ENCODE results near the gene APEX1. TPM values are rescaled to one million over a fixed set of nuclear protein-coding genes. Genes with fewer than 3 reads are reported as not detected.

Gene APEX1
- total and polyA plus RNA-seq, 3 experiments from 2014 or later, result 117 to 248 (median 242) TPM

- H3K4me3 Mint-ChIP-seq, result peak overlapping the region in 2 of 7 donors; percentile 21 to 84
- POLR2A ChIA-PET, result no interaction called here
- CTCF ChIA-PET, result interaction anchor here (1.9 to 2.5 kb wide), 3 partner anchors 41 to 153 kb away, joined by 7 to 13 read pairs (median 8); partner anchors contain the start of gene PARP2
- Histone ChIP-seq H3K9me3 (ENCODE audit: low read length) (no peaks in the 10 kb centered on the region), H3K4me1 (ENCODE audit: insufficient read depth, low read length) (peaks cover 37% of the 10 kb centered on the region), H3K36me3 (ENCODE audit: insufficient read depth, low read length) (peaks cover 50% of the 10 kb centered on the region), H3K27me3 (ENCODE audit: insufficient read depth, low read length, poor library complexity, severe bottlenecking) (no peaks in the 10 kb centered on the region), H3K27ac (ENCODE audit: low read depth, low read length) (no peak overlapping the region), H3K4me3 (ENCODE audit: low read length) (no peak overlapping the region)
- peaks cover 0 to 6% of the 10 kb centered on the region in 2 donors for H3K27me3 Mint-ChIP-seq
- no peaks in the 10 kb centered on the region for H3K9me3 Mint-ChIP-seq
- H3K27ac Mint-ChIP-seq, result peak overlapping the region in 1 of 8 donors; percentile 14
- no peak for DNase-seq
- H3K36me3 Mint-ChIP-seq, result peaks cover 0 to 37% (median 18%) of the 10 kb centered on the region in 3 donors
- peaks cover 36 to 53% (median 41%) of the 10 kb centered on the region in 3 donors for H3K4me1 Mint-ChIP-seq
Observed at GRCh38 chr14:20456971-20457370, 1.9 kb downstream of the APEX1 start.

DNA sequence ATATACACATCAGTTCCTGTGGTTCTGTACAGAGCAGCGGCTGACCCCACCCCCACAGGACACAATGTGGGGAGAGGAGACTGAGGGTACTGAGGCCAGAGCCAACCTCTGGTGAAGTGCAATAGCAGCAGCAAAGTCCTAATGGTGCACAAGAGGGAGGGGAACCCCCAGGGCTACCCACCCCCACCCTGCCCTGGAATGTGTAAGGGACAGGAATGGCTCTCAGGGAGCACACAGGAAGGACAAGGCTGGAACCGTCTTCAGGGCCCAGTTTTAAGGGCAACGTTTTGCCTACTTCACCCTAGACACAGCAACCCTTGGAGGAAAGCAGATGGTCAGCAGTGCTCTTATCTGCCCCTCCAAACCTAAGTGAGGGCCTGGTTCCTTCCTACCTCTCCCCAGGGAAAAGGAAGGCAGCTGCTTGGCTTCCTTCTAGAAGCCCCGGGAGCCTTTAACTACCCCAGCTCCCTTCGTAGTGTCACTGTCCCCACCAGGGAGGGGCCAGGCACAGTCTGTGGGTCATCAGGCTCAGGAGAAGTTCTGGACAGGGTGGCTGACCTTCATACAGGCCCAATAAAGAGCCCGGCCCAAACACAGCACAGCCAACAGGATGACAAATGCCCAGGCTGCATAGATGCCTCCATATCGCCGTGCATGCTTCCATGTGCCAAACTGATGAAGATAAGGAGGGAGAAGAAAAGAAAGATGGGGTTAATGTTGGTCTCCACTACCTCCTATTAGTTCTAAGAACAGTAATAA lies 3.2 kb downstream of the APEX1 start:
- peaks cover 0 to 6% of the 10 kb centered on the region in 2 donors for H3K27me3 Mint-ChIP-seq
- Histone ChIP-seq H3K27ac (ENCODE audit: low read depth, low read length) (no peak overlapping the region), H3K4me1 (ENCODE audit: insufficient read depth, low read length) (peaks cover 39% of the 10 kb centered on the region), H3K9me3 (ENCODE audit: low read length) (no peaks in the 10 kb centered on the region), H3K36me3 (ENCODE audit: insufficient read depth, low read length) (peaks cover 44% of the 10 kb centered on the region), H3K27me3 (ENCODE audit: insufficient read depth, low read length, poor library complexity, severe bottlenecking) (no peaks in the 10 kb centered on the region), H3K4me3 (ENCODE audit: low read length) (no peak overlapping the region)
- CTCF ChIA-PET, result no interaction called here
- H3K9me3 Mint-ChIP-seq, result no peaks in the 10 kb centered on the region
- H3K36me3 Mint-ChIP-seq, result peaks cover 0 to 28% (median 13%) of the 10 kb centered on the region in 3 donors
- no peak for DNase-seq
- H3K4me1 Mint-ChIP-seq, result peaks cover 33 to 47% (median 34%) of the 10 kb centered on the region in 3 donors
- H3K4me3 Mint-ChIP-seq, result peak overlapping the region in 2 of 7 donors; percentile 11 to 38
- POLR2A ChIA-PET, result no interaction called here
- H3K27ac Mint-ChIP-seq, result peak overlapping the region in 4 of 8 donors; percentile 22 to 95 (median 87)

DNA sequence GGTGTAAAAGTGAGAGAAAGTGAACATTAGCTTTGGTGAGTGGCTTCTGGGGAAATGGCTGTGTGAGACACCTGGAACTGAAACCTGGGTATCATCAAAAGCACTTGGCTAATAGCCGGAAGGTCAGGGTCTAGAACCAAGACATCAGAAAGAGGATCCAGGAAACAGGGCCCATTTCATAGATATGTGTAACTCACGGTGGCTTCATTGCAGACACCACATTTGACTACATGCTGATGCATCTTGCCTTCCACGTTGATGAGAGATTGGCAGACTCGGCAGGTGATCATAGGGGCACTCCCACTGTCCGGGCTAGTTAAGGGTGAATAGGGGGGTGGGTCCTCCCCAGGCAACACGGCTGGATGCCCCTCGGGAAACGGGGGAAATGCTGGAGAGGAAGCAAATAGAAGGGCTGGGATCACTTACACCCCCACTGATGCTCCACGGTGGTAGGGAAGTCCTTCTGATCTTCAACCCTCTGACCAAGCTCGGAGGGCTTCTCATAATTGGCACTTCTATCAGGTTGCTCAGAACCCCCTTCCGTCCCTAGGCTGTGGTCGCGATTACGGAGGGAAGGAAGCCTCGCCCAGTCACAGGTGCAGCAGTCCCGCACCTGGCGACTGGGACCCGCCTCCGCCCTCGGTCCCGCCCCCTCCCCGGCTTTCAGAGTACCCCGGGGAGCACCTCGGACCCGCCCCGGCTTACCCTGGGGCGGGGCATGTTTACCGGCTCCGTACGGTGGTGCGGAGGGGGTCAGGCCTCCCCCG lies 5.6 kb downstream of the APEX1 start:
- H3K4me1 ChIP-seq (ENCODE audit: insufficient read depth, low read length), result peaks cover 36% of the 10 kb centered on the region
- CTCF ChIA-PET, result interaction anchor here (1.1 to 2.7 kb wide), 2 partner anchors 45 to 133 kb away, joined by 3 to 11 read pairs; no protein-coding TSS in a partner anchor

GRCh38 chr14:20461225-20462141 lies 6.5 kb downstream of the APEX1 start, which contains the start of gene PIP4P1:
Gene PIP4P1, minus strand, starts transcription at chr14:20461434. Its CDS starts 109 bp downstream, at chr14:20461325.
- Histone ChIP-seq H3K9me3 (ENCODE audit: low read length) (no peaks in the 10 kb centered on the region), H3K27me3 (ENCODE audit: insufficient read depth, low read length, poor library complexity, severe bottlenecking) (no peaks in the 10 kb centered on the region), H3K4me1 (ENCODE audit: insufficient read depth, low read length) (peaks cover 28% of the 10 kb centered on the region), H3K4me3 (ENCODE audit: low read length) (peak within 1 kb of the TSS; percentile 78), H3K36me3 (ENCODE audit: insufficient read depth, low read length) (peaks cover 40% of the 10 kb centered on the region), H3K27ac (ENCODE audit: low read depth, low read length) (peak within 1 kb of the TSS; percentile 75)
- peak; percentile 98 to 99 (median 99) for DNase-seq
- peak within 1 kb of the TSS; percentile 86 to 95 (median 89) for H3K4me3 Mint-ChIP-seq
- H3K4me1 Mint-ChIP-seq, result peaks cover 29 to 41% (median 34%) of the 10 kb centered on the region in 3 donors
- no peaks in the 10 kb centered on the region for H3K9me3 Mint-ChIP-seq
- H3K36me3 Mint-ChIP-seq, result peaks cover 0 to 28% (median 13%) of the 10 kb centered on the region in 3 donors
- ChIA-PET POLR2A (interaction anchor here (0.8 to 2.1 kb wide), 10 partner anchors 8 to 222 kb away, joined by 3 to 21 read pairs (median 6); partner anchors contain the start of genes PARP2 and PNP), CTCF (interaction anchor here (0.8 to 2.7 kb wide), 8 partner anchors 9 to 149 kb away, joined by 3 to 11 read pairs (median 4); no protein-coding TSS in a partner anchor)
- peak within 1 kb of the TSS; percentile 91 to 98 (median 96) for H3K27ac Mint-ChIP-seq
- H3K27me3 Mint-ChIP-seq, result peaks cover 0 to 6% of the 10 kb centered on the region in 2 donors

More for the DNA sequence above, 5.6 kb downstream of the APEX1 start:
- Mint-ChIP-seq H3K9me3 (no peaks in the 10 kb centered on the region), H3K36me3 (peaks cover 0 to 28% (median 13%) of the 10 kb centered on the region in 3 donors), H3K4me3 (peak overlapping the region; percentile 86 to 95 (median 89)), H3K4me1 (peaks cover 29 to 41% (median 34%) of the 10 kb centered on the region in 3 donors), H3K27ac (peak overlapping the region; percentile 91 to 98 (median 96)), H3K27me3 (peaks cover 0 to 6% of the 10 kb centered on the region in 2 donors)
- POLR2A ChIA-PET, result interaction anchor here (1.0 to 2.1 kb wide), 9 partner anchors 9 to 223 kb away, joined by 3 to 21 read pairs (median 7); partner anchors contain the start of genes PARP2 and PNP
- H3K9me3 ChIP-seq (ENCODE audit: low read length), result no peaks in the 10 kb centered on the region
- peak overlapping the region; percentile 57 for H3K4me3 ChIP-seq (ENCODE audit: low read length)
- DNase-seq, result peak in 4 of 5 donors; percentile 49 to 79 (median 70)
- H3K27me3 ChIP-seq (ENCODE audit: insufficient read depth, low read length, poor library complexity, severe bottlenecking), result no peaks in the 10 kb centered on the region
- peaks cover 44% of the 10 kb centered on the region for H3K36me3 ChIP-seq (ENCODE audit: insufficient read depth, low read length)
- H3K27ac ChIP-seq (ENCODE audit: low read depth, low read length), result peak overlapping the region; percentile 75

- CTCF ChIA-PET, result interaction anchor here (1.5 to 1.8 kb wide), 3 partner anchors 13 to 138 kb away, joined by 5 to 6 read pairs (median 6); no protein-coding TSS in a partner anchor
- H3K36me3 Mint-ChIP-seq, result peaks cover 10 to 41% (median 13%) of the 10 kb centered on the region in 3 donors
- no peaks in the 10 kb centered on the region for H3K27me3 ChIP-seq (ENCODE audit: insufficient read depth, low read length, poor library complexity, severe bottlenecking)
- peak overlapping the region; percentile 82 for H3K27ac ChIP-seq (ENCODE audit: low read depth, low read length)
- peak overlapping the region; percentile 90 for H3K4me3 ChIP-seq (ENCODE audit: low read length)
- POLR2A ChIA-PET, result interaction anchor here (0.6 to 1.6 kb wide), 2 partner anchors 14 kb away, joined by 3 to 18 read pairs; partner anchors contain the start of genes APEX1 and OSGEP
- H3K9me3 Mint-ChIP-seq, result no peaks in the 10 kb centered on the region
- DNase-seq, result no peak
- peaks cover 15% of the 10 kb centered on the region for H3K36me3 ChIP-seq (ENCODE audit: insufficient read depth, low read length)
- H3K4me1 ChIP-seq (ENCODE audit: insufficient read depth, low read length), result peaks cover 36% of the 10 kb centered on the region
- peaks cover 36 to 46% (median 44%) of the 10 kb centered on the region in 3 donors for H3K4me1 Mint-ChIP-seq
- H3K27ac Mint-ChIP-seq, result peak overlapping the region; percentile 78 to 100 (median 97)
- H3K4me3 Mint-ChIP-seq, result peak overlapping the region; percentile 94 to 100 (median 98)
- H3K27me3 Mint-ChIP-seq, result no peaks in the 10 kb centered on the region
- H3K9me3 ChIP-seq (ENCODE audit: low read length), result no peaks in the 10 kb centered on the region
Observed at GRCh38 chr14:20468764-20469241, 13.8 kb downstream of the APEX1 start.

- H3K27me3 ChIP-seq (ENCODE audit: insufficient read depth, low read length, poor library complexity, severe bottlenecking), result no peaks in the 10 kb centered on the region
- ChIA-PET POLR2A (interaction anchor here (1.1 to 1.6 kb wide), 4 partner anchors 8 to 144 kb away, joined by 3 to 21 read pairs (median 12); partner anchors contain the start of genes APEX1, OSGEP, PARP2 and PIP4P1), CTCF (interaction anchor here (0.9 to 1.8 kb wide), 8 partner anchors 10 to 144 kb away, joined by 3 to 7 read pairs (median 4); partner anchors contain the start of gene PARP2)
- Mint-ChIP-seq H3K9me3 (no peaks in the 10 kb centered on the region), H3K4me3 (peak within 1 kb of the TSS; percentile 94 to 100 (median 98)), H3K27ac (peak within 1 kb of the TSS; percentile 78 to 100 (median 97)), H3K4me1 (peaks cover 41 to 51% (median 50%) of the 10 kb centered on the region in 3 donors), H3K36me3 (peaks cover 15 to 47% (median 18%) of the 10 kb centered on the region in 3 donors), H3K27me3 (no peaks in the 10 kb centered on the region)
- H3K4me3 ChIP-seq (ENCODE audit: low read length), result peak within 1 kb of the TSS; percentile 90
- DNase-seq, result peak; percentile 76 to 94 (median 82)
- no peaks in the 10 kb centered on the region for H3K9me3 ChIP-seq (ENCODE audit: low read length)
- peaks cover 21% of the 10 kb centered on the region for H3K36me3 ChIP-seq (ENCODE audit: insufficient read depth, low read length)
- H3K4me1 ChIP-seq (ENCODE audit: insufficient read depth, low read length), result peaks cover 41% of the 10 kb centered on the region
- peak within 1 kb of the TSS; percentile 82 for H3K27ac ChIP-seq (ENCODE audit: low read depth, low read length)
Observed at GRCh38 chr14:20469242-20469889, 14.3 kb downstream of the APEX1 start, which contains the start of gene PNP. Gene PNP, plus strand, starts transcription at chr14:20469406. Its CDS starts 119 bp downstream, at chr14:20469525.
